HepG2 (cell line): ENCODE results near the gene RPTOR. TPM values are rescaled to one million over a fixed set of nuclear protein-coding genes. Genes with fewer than 3 reads are reported as not detected.

Experiments used
- BORCS8-MEF2B ChIP-seq: sonication (generic); formaldehyde crosslinking; IDR thresholded peaks from 2 replicates; pipeline ENCODE4 v1.8.0; 2022; ENCODE audit warnings: mild to moderate bottlenecking, missing genetic modification reagents
- CEBPB ChIP-seq: IDR thresholded peaks from 2 replicates; pipeline ENCODE4 v1.6.1; 2011; ENCODE audit warnings: low read depth, low read length, improper control_type of control experiment, borderline replicate concordance
- CENPBD1 ChIP-seq: sonication (generic); formaldehyde crosslinking; IDR thresholded peaks from 2 replicates; pipeline ENCODE4 v1.8.0; 2022; ENCODE audit warnings: missing genetic modification reagents, low read depth, mild to moderate bottlenecking, borderline replicate concordance
- DMAP1 ChIP-seq: IDR thresholded peaks from 2 replicates; pipeline ENCODE4 v1.6.1; 2016
- ELK4 ChIP-seq: sonication (generic); formaldehyde crosslinking; IDR thresholded peaks from 2 replicates; pipeline ENCODE4 v1.9.0; 2021; ENCODE audit warnings: missing genetic modification reagents, borderline replicate concordance
- EP300 ChIP-seq, 3 experiments: sonication (generic) in 1 of 3; formaldehyde crosslinking in 1 of 3; IDR thresholded peaks; 2 replicates each; pipeline versions ENCODE4 v1.5.1 to v1.6.1; 2011 to 2020; ENCODE audit warnings: low read depth in 2 of 3, low read length in 2 of 3, borderline replicate concordance in 1 of 3, improper control_type of control experiment in 1 of 3, mild to moderate bottlenecking in 1 of 3, missing genetic modification reagents in 1 of 3, moderate library complexity in 1 of 3
- FOXO1 ChIP-seq: sonication (generic); formaldehyde crosslinking; IDR thresholded peaks from 2 replicates; pipeline ENCODE4 v1.4.0; 2020; ENCODE audit warnings: missing genetic modification reagents
- GABPA ChIP-seq, 2 experiments: IDR thresholded peaks; 2 replicates each; pipeline ENCODE4 v1.6.1; 2011 to 2016; ENCODE audit warnings: low read depth in 2 of 2, low read length in 1 of 2, missing biosample characterization in 1 of 2, missing genetic modification characterization in 1 of 2
- HDAC1 ChIP-seq: sonication (generic); formaldehyde crosslinking; IDR thresholded peaks from 2 replicates; pipeline ENCODE4 v1.5.1; 2020; ENCODE audit warnings: mild to moderate bottlenecking, missing genetic modification reagents
- IKZF1 ChIP-seq: fragments of 450-650 bp; IDR thresholded peaks from 2 replicates; pipeline ENCODE4 v1.7.1; 2016
- NCOA1 ChIP-seq: sonication (generic); formaldehyde crosslinking; IDR thresholded peaks from 2 replicates; pipeline ENCODE4 v1.9.0; 2021; ENCODE audit warnings: missing genetic modification reagents
- NCOR1 ChIP-seq: fragments of 200-600 bp; sonication (generic); IDR thresholded peaks from 2 replicates; pipeline ENCODE4 v1.7.0; 2017; ENCODE audit warnings: antibody characterized with exemption, low read length, borderline replicate concordance
- NKX3-1 ChIP-seq: sonication (generic); formaldehyde crosslinking; IDR thresholded peaks from 2 replicates; pipeline ENCODE4 v1.5.0; 2020; ENCODE audit warnings: missing genetic modification reagents
- SNAPC2 ChIP-seq: sonication (generic); formaldehyde crosslinking; IDR thresholded peaks from 2 replicates; pipeline ENCODE4 v1.8.1; 2022; ENCODE audit warnings: mild to moderate bottlenecking, missing genetic modification reagents
- SRF ChIP-seq: IDR thresholded peaks from 2 replicates; pipeline ENCODE4 v1.6.1; 2011; ENCODE audit warnings: mild to moderate bottlenecking, low read depth, low read length, moderate library complexity
- TBX2 ChIP-seq: sonication (generic); formaldehyde crosslinking; IDR thresholded peaks from 2 replicates; pipeline ENCODE4 v1.5.0; 2020; ENCODE audit warnings: missing genetic modification reagents, mild to moderate bottlenecking, borderline replicate concordance
- TEF ChIP-seq: sonication (generic); formaldehyde crosslinking; IDR thresholded peaks from 2 replicates; pipeline ENCODE4 v1.5.0; 2020; ENCODE audit warnings: missing genetic modification reagents
- ZNF101 ChIP-seq: sonication (generic); formaldehyde crosslinking; IDR thresholded peaks from 2 replicates; pipeline ENCODE4 v1.4.0; 2020; ENCODE audit warnings: mild to moderate bottlenecking, low read depth, missing genetic modification reagents, borderline replicate concordance
- ZNF207 ChIP-seq: fragments of 450-650 bp; IDR thresholded peaks from 2 replicates; pipeline ENCODE4 v1.6.1; 2016; ENCODE audit warnings: antibody characterized with exemption, borderline replicate concordance
- ZNF576 ChIP-seq: sonication (generic); formaldehyde crosslinking; IDR thresholded peaks from 2 replicates; pipeline ENCODE4 v1.4.0; 2020; ENCODE audit warnings: mild to moderate bottlenecking, missing genetic modification reagents
- ZNF674 ChIP-seq: sonication (generic); formaldehyde crosslinking; IDR thresholded peaks from 2 replicates; pipeline ENCODE4 v1.5.0; 2020; ENCODE audit warnings: low read depth, mild to moderate bottlenecking, missing genetic modification reagents
- ZNF687 ChIP-seq: sonication (generic); formaldehyde crosslinking; IDR thresholded peaks from 2 replicates; pipeline ENCODE4 v1.5.1; 2020; ENCODE audit warnings: mild to moderate bottlenecking, missing genetic modification reagents, moderate library complexity
- polyA plus RNA-seq, 8 experiments: library from polyadenylated mRNA; depleted of rRNA in 3 of 8; stranded (reverse) in 7 of 8; unstranded in 1 of 8; fragments of >200 nt; fragmentation: Illumina TruSeq in 4 of 8; extraction: Trizol in 4 of 8; gene quantifications; 2 replicates each; pipeline versions ENCODE4 v1.2.1 to v1.2.3, GENCODE V29; 2011 to 2016; ENCODE audit warnings: low read depth in 4 of 8, missing spikeins in 1 of 8, mixed read lengths in 1 of 8; ENCODE audit not compliant: insufficient read depth in 1 of 8
- total RNA-seq, 5 experiments: library from RNA; depleted of rRNA; stranded (reverse); fragments of >200 nt; fragmentation: Illumina TruSeq; extraction: Trizol; gene quantifications; 2 replicates each; pipeline ENCODE4 v1.2.3, GENCODE V29; 2016; ENCODE audit warnings: low read depth in 1 of 5

Gene RPTOR
- total and polyA plus RNA-seq, 2 of the 13 experiments (the other 11 are each of a cell fraction or from before 2014, with no cell fraction given) = 6.6 to 25.3 TPM

- peak; percentile 41; the same call in 1 of the 2 replicates for TF ChIP-seq TBX2 (CRISPR knock-in tag)
- TF ChIP-seq DMAP1 (CRISPR knock-in tag) = no peak
- 0 out of 2 replicates have a peak, but pooled peaks have one; percentile 20 for TF ChIP-seq BORCS8-MEF2B (CRISPR knock-in tag)
- TF ChIP-seq NCOA1 (CRISPR knock-in tag) = no peak
- TF ChIP-seq SRF = no peak
- TF ChIP-seq ELK4 = no peak
- TF ChIP-seq TEF = no peak
- TF ChIP-seq GABPA (IDR thresholded peaks at IDR 0.05; ENCODE audit: low read depth, low read length) = no peak
- TF ChIP-seq GABPA (CRISPR knock-in tag; IDR thresholded peaks at IDR 0.05; ENCODE audit: low read depth) = no peak
- 0 out of 4 replicates have a peak, but pooled peaks of 1 of the 2 experiments have one; percentile 28 for TF ChIP-seq EP300 (IDR thresholded peaks at IDR 0.05; ENCODE audit: low read depth in 2 of 2, low read length in 2 of 2)
- no peak for TF ChIP-seq EP300 (CRISPR knock-in tag; IDR thresholded peaks at IDR 0.05; ENCODE audit: borderline replicate concordance)
- TF ChIP-seq HDAC1 = peak; percentile 27; the same call in 1 of the 2 replicates
- peak; percentile 66 for TF ChIP-seq ZNF687 (CRISPR knock-in tag)
- TF ChIP-seq NCOR1 = peak; percentile 37; the same call in 1 of the 2 replicates
- TF ChIP-seq IKZF1 = no peak
- TF ChIP-seq NKX3-1 (CRISPR knock-in tag) = no peak
- no peak for TF ChIP-seq ZNF207
- TF ChIP-seq FOXO1 (CRISPR knock-in tag) = no peak
- no peak for TF ChIP-seq ZNF101 (CRISPR knock-in tag)
- TF ChIP-seq ZNF674 (CRISPR knock-in tag) = no peak
- no peak for TF ChIP-seq ZNF576 (CRISPR knock-in tag)
- TF ChIP-seq CEBPB = no peak
- no peak for TF ChIP-seq SNAPC2 (CRISPR knock-in tag)
- no peak for TF ChIP-seq CENPBD1 (CRISPR knock-in tag)
These were observed 150.6 kb downstream of the RPTOR start (continued) for GRCh38 chr17:80694992-80695912.
